ENCODE measurements around the gene ATG5. TPM values are rescaled to one million over a fixed set of nuclear protein-coding genes. Genes with fewer than 3 reads are reported as not detected.
"Not testable (repeated sequence)": the region's sequence is repeated elsewhere in the genome, so short reads cannot be mapped to it uniquely, and the experiment has no call there.

ATG5 gene
- total RNA-seq, 1 donor from 2014 or later, result 34.7 TPM

DNA sequence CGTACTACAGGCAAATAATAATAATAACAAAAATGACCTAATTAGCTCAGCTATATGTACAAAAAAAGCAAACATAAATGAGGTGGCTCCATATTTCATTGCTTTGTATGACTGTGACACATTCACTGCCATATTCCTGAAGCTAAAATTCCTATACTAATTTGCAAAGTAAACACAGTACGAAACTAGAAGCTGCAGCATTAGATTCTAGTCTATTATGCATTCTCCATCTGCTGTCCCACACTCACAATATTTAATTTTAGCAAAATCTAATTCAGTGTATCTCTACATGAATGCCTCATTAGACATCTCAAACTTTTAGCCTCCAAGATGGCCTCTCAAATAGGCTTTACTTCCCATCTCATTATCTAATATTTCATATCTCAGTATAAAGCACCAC lies 55.1 kb downstream of the ATG5 start:
- Mint-ChIP-seq H3K36me3 (ENCODE audit: low read depth) (peaks cover 34% of the 10 kb centered on the region), H3K9me3 (peaks cover 32% of the 10 kb centered on the region), H3K4me1 (ENCODE audit: low read depth) (peaks cover 10% of the 10 kb centered on the region), H3K4me3 (ENCODE audit: low read depth) (no peak overlapping the region), H3K27me3 (ENCODE audit: low read depth) (no peaks in the 10 kb centered on the region), H3K27ac (no peak overlapping the region)
- no peak for DNase-seq (ENCODE audit: low spot score)
- intact Hi-C loops (cut with micrococcal nuclease), result no loop called here

DNA sequence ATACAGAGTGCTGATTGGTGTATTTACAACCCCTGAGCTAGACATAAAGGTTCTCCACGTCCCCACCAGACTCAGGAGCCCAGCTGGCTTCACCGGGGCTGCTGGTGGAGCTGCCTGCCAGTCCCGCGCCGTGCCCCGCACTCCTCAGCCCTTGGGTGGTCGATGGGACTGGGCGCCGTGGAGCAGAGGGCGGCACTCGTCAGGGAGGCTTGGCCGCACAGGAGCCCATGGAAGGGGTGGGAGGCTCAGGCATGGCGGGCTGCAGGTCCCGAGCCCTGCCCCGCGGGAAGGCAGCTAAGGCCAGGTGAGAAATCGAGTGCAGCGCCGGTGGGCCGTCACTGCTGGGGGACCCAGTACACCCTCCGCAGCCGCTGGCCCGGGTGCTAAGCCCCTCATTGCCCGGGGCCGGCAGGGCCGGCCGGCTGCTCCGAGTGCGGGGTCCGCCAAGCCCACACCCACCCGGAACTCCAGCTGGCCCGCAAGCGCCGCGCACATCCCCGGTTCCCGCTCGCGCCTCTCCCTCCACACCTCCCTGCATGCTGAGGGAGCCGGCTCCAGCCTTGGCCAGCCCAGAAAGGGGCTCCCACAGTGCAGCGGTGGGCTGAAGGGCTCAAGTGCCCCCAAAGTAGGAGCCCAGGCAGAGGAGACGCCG lies 56.2 kb downstream of the ATG5 start:
- H3K4me1 Mint-ChIP-seq (ENCODE audit: low read depth); intact Hi-C loops (cut with micrococcal nuclease); H3K4me3 Mint-ChIP-seq (ENCODE audit: low read depth); DNase-seq (ENCODE audit: low spot score); H3K27ac Mint-ChIP-seq; H3K27me3 Mint-ChIP-seq (ENCODE audit: low read depth): not testable (repeated sequence)
- Mint-ChIP-seq H3K9me3 (peaks cover 42% of the 10 kb centered on the region), H3K36me3 (ENCODE audit: low read depth) (peaks cover 44% of the 10 kb centered on the region)

- H3K27me3 Mint-ChIP-seq (ENCODE audit: low read depth); H3K27ac Mint-ChIP-seq; intact Hi-C loops (cut with micrococcal nuclease); H3K4me3 Mint-ChIP-seq (ENCODE audit: low read depth); H3K4me1 Mint-ChIP-seq (ENCODE audit: low read depth); DNase-seq (ENCODE audit: low spot score): not testable (repeated sequence)
- H3K36me3 Mint-ChIP-seq (ENCODE audit: low read depth), result peaks cover 53% of the 10 kb centered on the region
- H3K9me3 Mint-ChIP-seq, result peaks cover 48% of the 10 kb centered on the region
Measured at GRCh38 chr6:106268500-106268899, 57.1 kb downstream of the ATG5 start.

DNA sequence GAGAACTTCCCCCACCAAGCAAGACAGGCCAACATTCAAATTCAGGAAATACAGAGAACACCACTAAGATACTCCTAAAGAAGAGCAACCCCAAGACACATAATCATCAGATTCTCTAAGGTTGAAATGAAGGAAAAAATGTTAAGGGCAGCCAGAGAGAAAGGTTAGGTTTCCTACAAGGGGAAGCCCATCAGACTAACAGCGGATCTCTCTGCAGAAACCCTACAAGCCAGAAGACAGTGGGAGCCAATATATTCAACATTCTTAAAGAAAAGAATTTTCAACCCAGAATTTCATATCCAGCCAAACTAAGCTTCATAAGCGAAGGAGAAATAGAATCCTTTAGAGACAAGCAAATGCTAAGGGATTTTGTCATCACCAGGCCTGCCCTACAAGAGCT lies 61.1 kb downstream of the ATG5 start:
- H3K27ac Mint-ChIP-seq; DNase-seq (ENCODE audit: low spot score); H3K4me3 Mint-ChIP-seq (ENCODE audit: low read depth); intact Hi-C loops (cut with micrococcal nuclease); H3K27me3 Mint-ChIP-seq (ENCODE audit: low read depth): not testable (repeated sequence)
- Mint-ChIP-seq H3K36me3 (ENCODE audit: low read depth) (peaks cover 72% of the 10 kb centered on the region), H3K4me1 (ENCODE audit: low read depth) (peaks cover 11% of the 10 kb centered on the region), H3K9me3 (peaks cover 53% of the 10 kb centered on the region)

GRCh38 chr6:106259748-106260147 lies 65.8 kb downstream of the ATG5 start:
- H3K27ac Mint-ChIP-seq; H3K4me3 Mint-ChIP-seq (ENCODE audit: low read depth); DNase-seq (ENCODE audit: low spot score); H3K4me1 Mint-ChIP-seq (ENCODE audit: low read depth); H3K27me3 Mint-ChIP-seq (ENCODE audit: low read depth); intact Hi-C loops (cut with micrococcal nuclease): not testable (repeated sequence)
- H3K36me3 Mint-ChIP-seq (ENCODE audit: low read depth), result peaks cover 43% of the 10 kb centered on the region
- H3K9me3 Mint-ChIP-seq, result peaks cover 15% of the 10 kb centered on the region

DNA sequence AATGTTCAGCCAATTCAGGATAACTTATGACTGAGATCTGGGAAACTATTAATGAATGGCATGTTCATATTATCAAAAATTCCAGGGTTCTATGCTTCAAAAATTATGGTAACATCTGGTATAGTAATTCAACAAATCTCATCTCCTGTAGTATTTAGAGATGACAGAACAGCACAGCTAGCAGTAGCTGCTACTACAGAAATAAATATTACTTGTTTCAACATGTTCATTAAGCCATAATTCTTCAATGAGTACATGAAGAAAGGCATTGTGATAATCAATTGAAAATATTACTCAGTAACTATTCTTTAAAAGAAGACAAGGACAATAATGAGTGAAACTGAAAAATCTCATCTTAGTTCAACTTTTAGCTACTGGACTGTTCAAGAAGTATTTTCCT lies 66.8 kb downstream of the ATG5 start:
- Mint-ChIP-seq H3K4me3 (ENCODE audit: low read depth) (no peak overlapping the region), H3K4me1 (ENCODE audit: low read depth) (peaks cover 10% of the 10 kb centered on the region), H3K9me3 (peaks cover 6% of the 10 kb centered on the region), H3K27ac (no peak overlapping the region), H3K27me3 (ENCODE audit: low read depth) (no peaks in the 10 kb centered on the region), H3K36me3 (ENCODE audit: low read depth) (peaks cover 33% of the 10 kb centered on the region)
- no peak for DNase-seq (ENCODE audit: low spot score)
- intact Hi-C loops (cut with micrococcal nuclease), result no loop called here

DNA sequence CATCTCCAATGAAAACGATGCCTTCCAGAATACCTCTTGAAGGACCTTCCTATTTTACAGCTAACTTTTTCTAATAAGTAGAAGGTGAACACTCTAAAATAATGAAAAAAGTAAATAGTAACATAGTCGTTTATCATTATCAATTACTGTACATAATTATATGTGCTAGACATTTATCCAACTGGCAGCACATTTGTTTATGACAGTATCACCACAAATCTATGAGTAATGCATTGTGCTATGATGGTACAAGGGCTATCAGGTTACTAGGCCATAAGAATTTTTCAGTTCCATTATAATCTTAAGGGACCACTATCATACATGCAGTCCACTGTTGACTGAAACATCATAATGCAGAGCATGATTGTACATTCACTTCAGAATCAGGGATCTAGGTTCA lies 68.4 kb downstream of the ATG5 start:
- H3K9me3 Mint-ChIP-seq, result peaks cover 6% of the 10 kb centered on the region
- intact Hi-C loops (cut with micrococcal nuclease), result no loop called here
- peaks cover 16% of the 10 kb centered on the region for H3K4me1 Mint-ChIP-seq (ENCODE audit: low read depth)
- H3K36me3 Mint-ChIP-seq (ENCODE audit: low read depth), result peaks cover 29% of the 10 kb centered on the region
- H3K27ac Mint-ChIP-seq, result no peak overlapping the region
- no peaks in the 10 kb centered on the region for H3K27me3 Mint-ChIP-seq (ENCODE audit: low read depth)
- H3K4me3 Mint-ChIP-seq (ENCODE audit: low read depth), result no peak overlapping the region
- no peak for DNase-seq (ENCODE audit: low spot score)

DNA sequence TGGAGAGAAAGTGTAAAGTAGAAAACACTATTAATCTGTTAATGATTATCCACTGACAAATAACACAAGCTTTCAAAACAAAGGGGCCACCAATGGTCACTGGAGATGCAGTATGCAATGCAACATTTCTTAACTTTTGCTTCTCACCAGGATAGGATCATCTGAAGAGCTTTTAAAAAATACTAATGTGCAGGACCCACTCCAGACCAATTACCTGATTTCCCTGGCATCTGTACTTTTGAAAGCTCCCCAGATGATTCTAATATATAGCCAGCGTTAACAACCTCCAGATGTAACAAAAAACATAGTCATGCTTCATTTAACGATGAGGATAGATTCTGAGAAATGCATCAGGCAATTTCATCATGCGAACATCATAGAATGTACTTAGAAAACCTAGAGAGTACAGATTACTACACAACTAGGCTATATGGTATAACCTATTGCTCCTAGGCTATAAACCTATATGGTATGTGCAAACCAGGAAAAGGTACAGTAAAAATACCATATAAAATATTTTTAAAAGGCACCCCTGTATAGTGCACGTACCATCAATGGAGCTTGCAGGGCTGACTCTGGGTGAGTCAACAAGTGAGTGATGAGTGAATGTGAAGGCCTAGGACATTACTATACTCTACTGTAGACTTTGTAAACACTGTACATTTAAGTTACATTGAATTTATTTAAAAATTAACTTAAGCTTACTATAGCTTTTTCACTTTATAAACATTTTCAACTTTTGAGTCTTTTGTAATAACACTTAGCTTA lies 69.2 kb downstream of the ATG5 start:
- Mint-ChIP-seq H3K9me3 (peaks cover 6% of the 10 kb centered on the region), H3K27ac (no peak overlapping the region), H3K27me3 (ENCODE audit: low read depth) (no peaks in the 10 kb centered on the region), H3K4me3 (ENCODE audit: low read depth) (no peak overlapping the region), H3K4me1 (ENCODE audit: low read depth) (peaks cover 14% of the 10 kb centered on the region), H3K36me3 (ENCODE audit: low read depth) (peaks cover 24% of the 10 kb centered on the region)
- DNase-seq (ENCODE audit: low spot score), result no peak
- intact Hi-C loops (cut with micrococcal nuclease), result no loop called here

DNA sequence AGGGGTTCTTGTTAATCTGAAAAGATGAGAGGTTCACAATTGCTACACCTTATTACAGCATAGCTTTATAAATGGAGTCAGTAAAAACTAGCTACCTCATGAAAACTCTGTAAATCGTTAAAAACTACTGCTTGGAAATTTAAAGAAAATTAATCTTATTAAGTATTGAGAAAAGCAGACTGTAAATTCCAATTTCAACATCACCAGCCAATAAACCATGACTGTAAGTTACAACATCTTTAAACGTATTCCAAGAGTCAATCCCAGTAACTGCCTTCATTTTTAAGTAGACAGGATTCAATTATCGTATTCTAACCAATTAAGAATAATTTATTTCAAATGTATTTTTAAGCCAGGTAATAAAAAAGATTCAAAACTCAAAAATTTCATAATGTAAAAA lies 70.3 kb downstream of the ATG5 start:
- DNase-seq (ENCODE audit: low spot score), result no peak
- Mint-ChIP-seq H3K27ac (no peak overlapping the region), H3K4me1 (ENCODE audit: low read depth) (peaks cover 15% of the 10 kb centered on the region), H3K9me3 (peaks cover 6% of the 10 kb centered on the region), H3K36me3 (ENCODE audit: low read depth) (peaks cover 25% of the 10 kb centered on the region), H3K27me3 (ENCODE audit: low read depth) (no peaks in the 10 kb centered on the region), H3K4me3 (ENCODE audit: low read depth) (no peak overlapping the region)
- intact Hi-C loops (cut with micrococcal nuclease), result no loop called here

GRCh38 chr6:106254636-106255035 lies 70.9 kb downstream of the ATG5 start:
- DNase-seq (ENCODE audit: low spot score), result no peak
- no peak overlapping the region for H3K27ac Mint-ChIP-seq
- H3K27me3 Mint-ChIP-seq (ENCODE audit: low read depth), result no peaks in the 10 kb centered on the region
- H3K9me3 Mint-ChIP-seq, result peaks cover 3% of the 10 kb centered on the region
- H3K36me3 Mint-ChIP-seq (ENCODE audit: low read depth), result peaks cover 21% of the 10 kb centered on the region
- intact Hi-C loops (cut with micrococcal nuclease), result no loop called here
- H3K4me1 Mint-ChIP-seq (ENCODE audit: low read depth), result peaks cover 17% of the 10 kb centered on the region
- no peak overlapping the region for H3K4me3 Mint-ChIP-seq (ENCODE audit: low read depth)

GRCh38 chr6:106253731-106254130 lies 71.8 kb downstream of the ATG5 start:
- peaks cover 17% of the 10 kb centered on the region for H3K4me1 Mint-ChIP-seq (ENCODE audit: low read depth)
- no peaks in the 10 kb centered on the region for H3K27me3 Mint-ChIP-seq (ENCODE audit: low read depth)
- no peak for DNase-seq (ENCODE audit: low spot score)
- H3K27ac Mint-ChIP-seq, result no peak overlapping the region
- no peak overlapping the region for H3K4me3 Mint-ChIP-seq (ENCODE audit: low read depth)
- H3K9me3 Mint-ChIP-seq, result no peaks in the 10 kb centered on the region
- intact Hi-C loops (cut with micrococcal nuclease), result no loop called here
- peaks cover 17% of the 10 kb centered on the region for H3K36me3 Mint-ChIP-seq (ENCODE audit: low read depth)

DNA sequence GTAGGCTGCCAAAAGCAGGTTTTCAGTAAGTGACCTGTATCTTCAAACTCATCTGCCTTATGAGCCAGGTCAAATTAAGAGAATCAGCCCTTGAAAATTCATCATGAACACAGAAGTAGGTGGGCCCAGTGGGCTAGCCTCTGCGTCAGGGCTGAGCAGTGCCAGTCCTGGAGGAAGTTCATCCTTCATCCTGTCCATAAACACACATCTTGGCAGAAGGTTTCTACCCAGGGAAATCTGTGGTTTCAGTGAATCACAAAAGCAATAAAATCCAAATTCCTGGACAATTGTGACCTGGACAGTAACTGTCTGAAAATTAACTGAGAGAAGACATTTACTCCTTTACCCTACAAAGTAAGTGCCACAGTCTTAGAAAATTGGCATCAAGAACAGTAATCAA lies 72.4 kb downstream of the ATG5 start:
- Mint-ChIP-seq H3K9me3 (no peaks in the 10 kb centered on the region), H3K27ac (no peak overlapping the region), H3K4me1 (ENCODE audit: low read depth) (peaks cover 17% of the 10 kb centered on the region), H3K27me3 (ENCODE audit: low read depth) (no peaks in the 10 kb centered on the region), H3K36me3 (ENCODE audit: low read depth) (peaks cover 17% of the 10 kb centered on the region), H3K4me3 (ENCODE audit: low read depth) (no peak overlapping the region)
- DNase-seq (ENCODE audit: low spot score), result no peak
- intact Hi-C loops (cut with micrococcal nuclease), result no loop called here

GRCh38 chr6:106252687-106253086 lies 72.9 kb downstream of the ATG5 start:
- H3K27ac Mint-ChIP-seq, result no peak overlapping the region
- H3K27me3 Mint-ChIP-seq (ENCODE audit: low read depth), result no peaks in the 10 kb centered on the region
- no peak overlapping the region for H3K4me3 Mint-ChIP-seq (ENCODE audit: low read depth)

More at GRCh38 chr6:106252687-106253086, 72.9 kb downstream of the ATG5 start:
- Mint-ChIP-seq H3K36me3 (ENCODE audit: low read depth) (peaks cover 14% of the 10 kb centered on the region), H3K4me1 (ENCODE audit: low read depth) (peaks cover 17% of the 10 kb centered on the region), H3K9me3 (no peaks in the 10 kb centered on the region)
- intact Hi-C loops (cut with micrococcal nuclease), result no loop called here
- no peak for DNase-seq (ENCODE audit: low spot score)

All from activated T-helper 2 cell treated with anti-CD3 and anti-CD28 coated beads, Interferon-gamma antibody, Interleukin-2, Interleukin-4, amounts not matched to agents 10 μg/mL and 5 μg/mL and 100 μg/mL, durations not matched to agents 14 hours and 24 hours and 36 hours (primary cell).